ENCODE data around the gene AOX1.
"Not testable (repeated sequence)": the region's sequence is repeated elsewhere in the genome, so short reads cannot be mapped to it uniquely, and the experiment has no call there.

GRCh38 chr2:200715014-200715413 is 129.2 kb downstream of the AOX1 start:
- TF ChIP-seq, protein P1, sequence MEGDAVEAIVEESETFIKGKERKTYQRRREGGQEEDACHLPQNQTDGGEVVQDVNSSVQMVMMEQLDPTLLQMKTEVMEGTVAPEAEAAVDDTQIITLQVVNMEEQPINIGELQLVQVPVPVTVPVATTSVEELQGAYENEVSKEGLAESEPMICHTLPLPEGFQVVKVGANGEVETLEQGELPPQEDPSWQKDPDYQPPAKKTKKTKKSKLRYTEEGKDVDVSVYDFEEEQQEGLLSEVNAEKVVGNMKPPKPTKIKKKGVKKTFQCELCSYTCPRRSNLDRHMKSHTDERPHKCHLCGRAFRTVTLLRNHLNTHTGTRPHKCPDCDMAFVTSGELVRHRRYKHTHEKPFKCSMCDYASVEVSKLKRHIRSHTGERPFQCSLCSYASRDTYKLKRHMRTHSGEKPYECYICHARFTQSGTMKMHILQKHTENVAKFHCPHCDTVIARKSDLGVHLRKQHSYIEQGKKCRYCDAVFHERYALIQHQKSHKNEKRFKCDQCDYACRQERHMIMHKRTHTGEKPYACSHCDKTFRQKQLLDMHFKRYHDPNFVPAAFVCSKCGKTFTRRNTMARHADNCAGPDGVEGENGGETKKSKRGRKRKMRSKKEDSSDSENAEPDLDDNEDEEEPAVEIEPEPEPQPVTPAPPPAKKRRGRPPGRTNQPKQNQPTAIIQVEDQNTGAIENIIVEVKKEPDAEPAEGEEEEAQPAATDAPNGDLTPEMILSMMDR (IDR thresholded peaks at IDR 0.05), result not testable (repeated sequence)
- TF ChIP-seq POLR2AphosphoS5 (IDR thresholded peaks at IDR 0.05; ENCODE audit: low read depth, low read length); EP300 (IDR thresholded peaks at IDR 0.05; ENCODE audit: borderline replicate concordance in 1 of 2, low read depth in 1 of 2, low read length in 1 of 2); EZH2phosphoT487 (IDR thresholded peaks at IDR 0.05; ENCODE audit: borderline replicate concordance, low read depth); MAX (IDR thresholded peaks at IDR 0.05; ENCODE audit: low read depth); YY1 (IDR thresholded peaks at IDR 0.05; ENCODE audit: low read depth); SIN3A (IDR thresholded peaks at IDR 0.05; ENCODE audit: borderline replicate concordance, low read depth, low read length); CHD2 (IDR thresholded peaks at IDR 0.05; ENCODE audit: low read length, partially characterized antibody); TEAD4 (IDR thresholded peaks at IDR 0.05; ENCODE audit: borderline replicate concordance, insufficient read depth); REST (IDR thresholded peaks at IDR 0.05; ENCODE audit: low read depth, low read length); JUND (IDR thresholded peaks at IDR 0.05); MXI1 (IDR thresholded peaks at IDR 0.05; ENCODE audit: low read depth, low read length); TCF12 (IDR thresholded peaks at IDR 0.05): not testable (repeated sequence)
